Measurements from ENCODE around the gene SCN10A.

DNA sequence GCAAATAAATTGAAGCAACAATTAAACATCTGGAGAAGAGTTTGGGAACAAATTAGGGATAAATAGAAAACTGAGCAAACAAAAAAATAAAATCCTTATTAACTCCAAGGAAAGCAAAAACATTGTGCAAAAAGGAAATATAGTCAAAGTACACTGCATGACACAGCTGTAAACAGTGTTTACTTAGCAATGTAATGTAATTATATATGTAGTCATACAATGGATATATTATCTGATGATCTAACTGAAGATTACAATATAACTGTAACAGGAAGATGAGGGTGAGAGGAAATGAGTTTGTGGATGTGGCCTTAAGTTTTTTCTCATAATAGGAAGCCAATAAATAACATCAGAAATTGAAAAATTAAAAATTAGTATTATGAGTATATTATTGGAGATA lies 42.5 kb downstream of the SCN10A start:
- TF ChIP-seq, protein P1, sequence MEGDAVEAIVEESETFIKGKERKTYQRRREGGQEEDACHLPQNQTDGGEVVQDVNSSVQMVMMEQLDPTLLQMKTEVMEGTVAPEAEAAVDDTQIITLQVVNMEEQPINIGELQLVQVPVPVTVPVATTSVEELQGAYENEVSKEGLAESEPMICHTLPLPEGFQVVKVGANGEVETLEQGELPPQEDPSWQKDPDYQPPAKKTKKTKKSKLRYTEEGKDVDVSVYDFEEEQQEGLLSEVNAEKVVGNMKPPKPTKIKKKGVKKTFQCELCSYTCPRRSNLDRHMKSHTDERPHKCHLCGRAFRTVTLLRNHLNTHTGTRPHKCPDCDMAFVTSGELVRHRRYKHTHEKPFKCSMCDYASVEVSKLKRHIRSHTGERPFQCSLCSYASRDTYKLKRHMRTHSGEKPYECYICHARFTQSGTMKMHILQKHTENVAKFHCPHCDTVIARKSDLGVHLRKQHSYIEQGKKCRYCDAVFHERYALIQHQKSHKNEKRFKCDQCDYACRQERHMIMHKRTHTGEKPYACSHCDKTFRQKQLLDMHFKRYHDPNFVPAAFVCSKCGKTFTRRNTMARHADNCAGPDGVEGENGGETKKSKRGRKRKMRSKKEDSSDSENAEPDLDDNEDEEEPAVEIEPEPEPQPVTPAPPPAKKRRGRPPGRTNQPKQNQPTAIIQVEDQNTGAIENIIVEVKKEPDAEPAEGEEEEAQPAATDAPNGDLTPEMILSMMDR (IDR thresholded peaks at IDR 0.05): no peak
- TF ChIP-seq POLR2A (IDR thresholded peaks at IDR 0.05): no peak

All from right lobe of liver (tissue), 4 donors.